Stimulated activated CD4-positive, alpha-beta T cell treated with anti-CD3 and anti-CD28 coated beads, Interleukin-15, amount 100 ng/mL, for 1 hour (primary cell): Measurements from ENCODE around the gene MEAK7.
"Not testable (repeated sequence)": the region's sequence is repeated elsewhere in the genome, so short reads cannot be mapped to it uniquely, and the experiment has no call there.

ENCODE experiments used
- DNase-seq, 2 donors: peaks; one replicate each; pipeline ENCODE4 v3.0.0-alpha.2; 2020; ENCODE audit warnings: low read depth in 1 of 2, low spot score in 1 of 2

MEAK7 gene

DNA sequence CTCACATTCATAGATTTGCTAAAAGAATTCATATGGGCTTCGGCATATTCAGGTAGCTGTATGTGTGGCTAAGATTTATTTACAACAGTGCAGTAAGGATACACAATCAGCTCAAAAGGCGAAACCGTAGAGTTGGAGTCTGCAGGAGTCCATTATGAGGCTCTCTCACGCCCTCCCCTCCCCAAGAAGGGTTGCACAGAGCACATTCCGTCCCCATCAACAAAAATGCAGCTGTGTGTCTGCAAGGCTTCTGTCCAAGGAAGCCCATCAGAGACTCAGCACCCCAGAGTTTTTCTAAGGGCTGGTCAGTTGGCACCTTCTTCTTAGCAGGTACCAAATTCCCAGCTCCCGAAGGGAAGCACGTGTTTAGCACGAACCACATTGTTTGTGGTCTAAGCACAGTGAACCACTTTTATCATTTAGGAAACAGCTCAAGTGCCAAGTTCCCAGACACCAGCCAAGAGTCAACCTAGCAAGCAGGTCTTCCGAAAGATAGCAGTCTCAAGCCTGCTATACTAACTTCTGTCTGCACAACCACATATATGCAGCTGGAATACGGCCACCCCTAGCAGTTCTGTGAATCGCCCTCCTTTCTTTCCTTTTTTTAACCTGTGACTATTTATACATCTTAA is 28.5 kb upstream of the MEAK7 start:
- no peak for DNase-seq

GRCh38 chr16:84532291-84532724 is 27.8 kb upstream of the MEAK7 start:
- DNase-seq, result no peak

GRCh38 chr16:84531671-84532111 is 27.2 kb upstream of the MEAK7 start:
- no peak for DNase-seq

DNA sequence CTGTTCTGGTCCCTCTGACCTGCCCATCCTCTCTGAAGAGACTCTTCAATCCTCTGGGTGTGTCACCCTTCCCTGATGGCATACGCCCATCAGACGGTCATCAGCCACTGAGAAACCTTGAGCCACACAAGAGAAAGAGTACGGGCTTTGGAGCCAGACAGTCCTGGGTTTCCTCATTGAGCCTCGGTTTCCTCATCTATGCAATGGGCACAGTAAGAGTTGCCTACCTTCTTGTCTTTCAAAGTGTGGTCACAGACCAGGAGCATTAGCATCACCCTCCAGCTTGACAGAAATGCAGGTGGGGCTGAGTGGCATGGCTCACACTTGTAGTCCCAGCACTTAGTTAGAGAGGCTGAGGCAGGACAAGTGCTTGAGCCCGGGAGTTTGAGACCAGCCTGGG is 26.1 kb upstream of the MEAK7 start:
- DNase-seq, result no peak

- no peak for DNase-seq
Observed at GRCh38 chr16:84529607-84530006, 25.1 kb upstream of the MEAK7 start.

DNA sequence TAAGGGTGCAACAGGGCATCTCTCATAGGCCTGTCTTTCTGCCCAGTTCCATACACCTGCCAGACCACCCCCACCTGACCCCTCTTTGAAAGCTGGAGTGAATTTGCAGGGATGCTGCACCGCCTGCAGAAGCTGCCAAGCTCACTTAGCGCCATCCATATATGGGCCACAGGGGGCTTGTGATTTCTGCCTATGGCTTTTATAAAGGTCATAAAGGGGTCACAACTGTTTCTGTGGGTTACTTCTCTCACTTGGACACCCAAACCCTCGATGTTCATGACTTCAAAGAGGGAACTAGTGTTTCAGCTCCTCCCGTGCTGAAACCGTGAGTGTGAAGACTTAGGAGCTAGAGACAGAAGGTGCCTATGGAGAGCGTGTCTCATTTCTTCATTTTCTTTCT is 23.9 kb upstream of the MEAK7 start:
- no peak for DNase-seq

DNA sequence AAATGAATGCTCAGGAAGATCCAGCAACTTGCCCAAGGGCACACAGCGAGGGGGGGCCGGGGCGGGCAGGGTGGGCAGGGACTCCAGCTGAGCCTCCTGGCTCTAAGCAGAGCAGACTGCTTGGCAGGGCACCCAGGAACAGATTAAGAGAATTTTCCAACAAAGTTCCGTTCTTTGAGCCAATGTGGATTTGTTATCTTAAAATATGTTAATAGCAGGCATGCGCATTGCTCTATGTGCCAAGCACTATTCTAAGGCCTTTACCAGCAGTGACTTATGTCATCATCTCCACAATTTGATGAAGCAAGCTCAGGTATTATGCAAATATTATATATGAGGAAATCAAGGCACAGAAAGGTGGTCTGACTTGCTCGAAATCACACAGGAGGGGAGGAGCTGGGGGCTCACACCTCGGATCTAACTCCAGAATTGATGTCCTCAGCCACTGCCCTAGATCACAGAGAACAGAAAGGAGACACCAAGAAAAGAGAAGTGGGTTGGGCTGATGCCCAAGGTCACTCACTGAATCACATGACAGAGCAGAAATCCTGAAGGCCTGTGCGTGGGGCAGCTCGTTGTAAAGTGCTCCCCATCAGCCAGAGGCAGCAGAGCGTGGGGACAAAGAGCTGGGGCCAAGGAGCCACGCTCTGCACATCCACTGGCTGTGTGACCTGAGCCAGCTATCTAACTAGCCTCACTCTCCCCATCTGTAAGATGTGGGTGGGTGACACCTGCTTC is 23.2 kb upstream of the MEAK7 start:
- no peak for DNase-seq

DNA sequence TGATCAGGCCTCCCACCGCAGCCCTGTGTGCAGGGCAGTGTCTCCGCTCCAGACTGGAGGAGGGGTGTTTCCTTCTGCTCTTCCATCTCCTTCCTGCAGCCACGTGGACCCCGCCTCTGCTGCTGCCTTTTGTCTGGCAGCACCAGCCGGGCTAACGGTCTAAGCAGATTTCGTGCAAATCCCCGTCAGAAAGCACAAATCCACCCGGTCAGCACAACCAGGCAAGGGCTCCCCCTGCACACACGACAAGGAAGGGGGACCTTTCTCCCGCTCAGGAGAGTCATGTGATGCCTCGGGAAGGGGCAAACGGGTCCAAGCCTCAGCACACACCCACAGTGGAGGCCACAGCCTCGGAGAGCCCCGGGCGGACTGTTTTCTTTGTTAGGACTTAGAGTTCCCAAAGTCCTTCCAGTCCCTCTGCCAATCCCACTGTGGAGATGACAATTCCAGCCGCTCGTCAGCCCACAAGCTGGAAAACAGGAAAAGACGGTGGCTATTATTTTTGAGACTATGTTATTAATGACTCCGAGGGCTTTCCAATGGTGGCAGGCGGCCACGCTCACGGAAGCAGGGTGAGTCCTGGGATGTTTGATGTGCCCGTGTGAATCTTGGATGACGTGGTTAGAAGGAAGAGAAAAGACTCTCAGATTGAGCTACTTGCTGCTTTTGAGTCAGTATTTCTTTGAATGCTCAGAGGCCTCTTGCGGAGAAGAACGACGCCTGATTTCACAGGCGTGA is 22.5 kb upstream of the MEAK7 start:
- DNase-seq, result no peak

DNA sequence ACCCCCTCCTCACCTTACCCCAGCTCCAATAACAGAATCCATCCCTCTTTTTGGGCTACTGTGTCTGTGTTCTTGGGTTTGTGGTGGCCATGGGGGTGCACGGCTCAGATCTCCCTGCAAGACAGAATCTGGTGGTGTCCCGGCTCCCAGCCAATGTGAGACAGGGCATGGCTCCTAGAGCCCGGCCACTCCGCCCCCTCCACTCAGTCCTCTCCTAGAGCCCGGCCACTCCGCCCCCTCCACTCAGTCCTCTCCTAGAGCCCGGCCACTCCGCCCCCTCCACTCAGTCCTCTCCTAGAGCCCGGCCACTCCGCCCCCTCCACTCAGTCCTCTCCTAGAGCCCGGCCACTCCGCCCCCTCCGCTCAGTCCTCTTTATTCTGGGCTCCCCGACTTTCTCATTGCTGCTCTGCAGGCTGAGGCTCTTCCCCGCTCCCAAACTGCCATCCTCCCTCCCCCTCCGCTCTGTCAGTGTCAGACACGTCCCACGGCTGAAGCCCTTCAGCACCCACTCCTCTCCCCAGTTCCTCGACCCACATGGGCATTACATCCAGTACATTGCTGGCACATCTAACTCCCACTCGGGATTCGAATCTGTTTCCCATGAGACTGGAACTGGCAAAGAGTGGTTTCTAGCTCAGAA is 20.6 kb upstream of the MEAK7 start:
- not testable (repeated sequence) for DNase-seq

GRCh38 chr16:84524346-84524920 is 20.0 kb upstream of the MEAK7 start:
- DNase-seq, result no peak

- DNase-seq, result no peak
Observed at GRCh38 chr16:84521497-84521770, 17.0 kb upstream of the MEAK7 start.

DNA sequence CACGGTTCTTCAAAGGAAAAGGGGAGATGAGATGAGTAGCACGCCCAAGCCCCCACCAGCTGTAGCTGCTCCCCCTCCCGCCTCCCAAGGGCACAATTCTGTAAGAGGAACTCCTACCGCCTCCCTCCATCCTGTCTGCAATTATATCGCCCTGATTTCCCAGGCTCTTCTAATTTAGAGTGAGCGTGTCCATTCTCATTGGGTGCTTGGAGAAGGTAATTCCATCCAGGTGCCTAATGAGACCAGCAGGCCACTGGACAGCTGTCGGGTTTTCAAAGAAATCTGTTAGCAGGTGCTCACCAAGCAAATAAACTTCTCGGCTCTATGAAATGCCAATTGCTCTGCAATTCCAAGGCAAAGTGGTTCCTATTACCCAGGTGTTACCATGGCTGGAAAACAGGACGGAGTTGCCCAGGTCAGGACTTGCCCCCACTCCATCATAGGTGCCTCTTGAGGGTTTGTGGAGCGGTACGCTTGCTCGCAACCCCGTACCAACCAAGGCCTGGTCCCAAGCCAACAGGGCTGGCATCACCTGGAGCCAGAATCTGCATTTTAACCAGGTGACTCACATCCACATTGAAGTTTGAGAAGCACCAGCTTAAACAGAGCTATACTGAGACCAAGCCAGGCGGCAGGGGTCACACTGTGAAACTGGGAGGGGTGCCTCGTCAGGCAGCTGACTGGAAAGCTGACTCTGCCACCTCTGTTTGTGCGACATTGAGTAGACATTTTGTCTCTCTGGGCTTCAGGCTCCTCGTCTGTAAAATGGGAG is 16.5 kb upstream of the MEAK7 start:
- DNase-seq, result no peak

GRCh38 chr16:84519855-84520254 is 15.4 kb upstream of the MEAK7 start:
- no peak for DNase-seq

DNA sequence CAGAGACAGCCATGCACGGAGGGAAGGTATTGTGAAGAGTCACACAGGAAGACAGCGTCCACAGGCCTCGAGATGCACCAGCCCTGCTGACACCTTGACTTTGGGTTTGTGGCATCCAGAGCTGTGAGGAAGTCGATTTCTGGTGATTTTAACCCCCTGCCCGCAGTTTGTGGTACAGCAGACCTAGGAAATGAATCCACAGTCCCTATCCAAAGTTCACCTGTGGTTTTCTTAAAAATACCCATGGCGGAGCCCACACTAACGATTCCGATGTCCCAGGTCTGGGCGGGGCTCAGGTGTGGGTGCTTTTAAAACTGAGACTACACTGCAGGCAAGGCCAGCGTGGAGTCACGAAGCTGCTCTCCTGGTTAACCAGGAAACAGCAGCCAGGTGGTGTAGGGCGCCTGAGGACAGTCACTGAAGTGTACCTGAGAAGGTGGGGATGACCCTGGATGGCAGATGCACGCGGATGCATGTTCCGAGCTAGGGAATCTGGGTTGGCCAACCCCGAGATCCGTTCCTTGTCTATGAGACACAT is 14.4 kb upstream of the MEAK7 start:
- peak in 1 of 2 donors; percentile 22 for DNase-seq

DNA sequence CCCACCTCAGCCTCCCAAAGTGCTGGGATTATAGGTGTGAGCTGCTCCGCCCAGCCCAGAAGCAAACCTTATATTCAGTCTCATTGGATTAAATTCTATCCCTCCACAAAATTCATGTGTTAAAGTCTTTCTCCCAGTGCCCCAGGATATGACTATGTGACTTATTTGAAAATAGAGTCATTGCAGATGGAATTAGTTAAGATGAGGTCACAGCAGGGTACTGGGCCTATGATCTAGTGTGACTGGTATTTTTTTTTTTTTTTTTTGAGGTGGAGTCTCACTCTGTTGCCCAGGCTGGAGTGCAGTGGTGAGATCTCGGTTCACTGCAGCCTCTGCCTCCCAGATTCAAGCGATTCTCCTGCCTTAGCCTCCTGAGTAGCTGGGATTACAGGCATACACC is 13.8 kb upstream of the MEAK7 start:
- not testable (repeated sequence) for DNase-seq

- no peak for DNase-seq
Observed at GRCh38 chr16:84517366-84517765, 12.9 kb upstream of the MEAK7 start.

DNA sequence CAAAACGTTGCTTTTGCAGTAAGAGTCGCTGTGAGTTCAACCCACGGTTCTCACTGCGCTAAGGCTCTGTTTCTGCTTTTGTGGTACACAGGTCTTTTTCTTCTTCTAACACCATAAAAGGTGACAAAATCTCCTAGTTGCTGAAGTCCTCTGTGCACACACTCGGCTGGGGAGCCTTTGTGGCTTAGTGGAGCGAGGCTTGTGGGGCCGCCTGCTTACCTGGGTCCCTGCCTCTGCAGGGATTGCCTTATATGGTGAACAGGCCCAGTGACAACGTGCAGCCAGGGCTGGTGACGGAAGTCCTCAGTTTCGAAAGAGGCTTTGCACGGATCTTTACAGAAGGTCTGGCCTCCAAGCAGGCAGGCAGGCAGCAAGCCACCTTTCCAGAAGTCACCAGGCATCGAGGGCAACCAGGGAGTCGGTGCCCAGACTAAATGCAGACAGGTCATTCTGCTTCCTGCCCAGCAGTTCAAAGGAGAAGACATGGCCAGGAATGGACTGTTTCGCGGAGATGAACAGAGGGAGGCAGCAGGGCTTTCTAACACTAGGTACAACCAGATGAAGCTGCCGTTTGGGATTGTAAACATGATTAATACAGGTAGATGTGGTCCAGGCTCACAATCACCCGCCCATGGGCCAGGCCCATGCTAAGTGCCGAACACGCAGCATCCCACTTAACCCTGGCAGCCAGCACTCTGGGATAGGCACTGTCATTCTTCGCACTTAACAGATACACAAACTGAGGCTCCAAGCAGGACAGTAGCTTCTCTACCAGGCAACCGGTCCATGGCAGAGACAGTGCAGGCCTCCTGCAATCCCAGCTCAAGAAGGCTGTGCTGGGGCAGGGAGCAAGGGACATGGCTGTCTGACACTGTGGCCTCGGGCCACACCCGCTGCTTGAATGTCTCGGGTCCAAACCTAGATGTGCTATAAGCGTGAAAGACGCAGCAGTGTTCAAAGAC is 10.7 kb upstream of the MEAK7 start:
- peak; percentile 49 to 61 for DNase-seq

- no peak for DNase-seq
Observed at GRCh38 chr16:84514295-84514873, 9.9 kb upstream of the MEAK7 start.

GRCh38 chr16:84513666-84514065 is 9.2 kb upstream of the MEAK7 start:
- DNase-seq, result no peak
